Activated CD8-positive, alpha-beta memory T cell treated with anti-CD3 and anti-CD28 coated beads for 4 hours (primary cell): ENCODE measurements around the gene MSH2.
"Not testable (repeated sequence)": the region's sequence is repeated elsewhere in the genome, so short reads cannot be mapped to it uniquely, and the experiment has no call there.

ENCODE experiments used
- DNase-seq, 2 donors: peaks; one replicate each; pipeline ENCODE4 v3.0.0-alpha.2; 2020; ENCODE audit warnings: low read depth in 2 of 2

Gene MSH2

GRCh38 chr2:47402805-47403608 lies at the start of gene MSH2:
TSS of gene MSH2 (plus strand) at chr2:47403156. CDS start at chr2:47403192, 36 bp downstream.
- DNase-seq = peak; percentile 83 to 87

DNA sequence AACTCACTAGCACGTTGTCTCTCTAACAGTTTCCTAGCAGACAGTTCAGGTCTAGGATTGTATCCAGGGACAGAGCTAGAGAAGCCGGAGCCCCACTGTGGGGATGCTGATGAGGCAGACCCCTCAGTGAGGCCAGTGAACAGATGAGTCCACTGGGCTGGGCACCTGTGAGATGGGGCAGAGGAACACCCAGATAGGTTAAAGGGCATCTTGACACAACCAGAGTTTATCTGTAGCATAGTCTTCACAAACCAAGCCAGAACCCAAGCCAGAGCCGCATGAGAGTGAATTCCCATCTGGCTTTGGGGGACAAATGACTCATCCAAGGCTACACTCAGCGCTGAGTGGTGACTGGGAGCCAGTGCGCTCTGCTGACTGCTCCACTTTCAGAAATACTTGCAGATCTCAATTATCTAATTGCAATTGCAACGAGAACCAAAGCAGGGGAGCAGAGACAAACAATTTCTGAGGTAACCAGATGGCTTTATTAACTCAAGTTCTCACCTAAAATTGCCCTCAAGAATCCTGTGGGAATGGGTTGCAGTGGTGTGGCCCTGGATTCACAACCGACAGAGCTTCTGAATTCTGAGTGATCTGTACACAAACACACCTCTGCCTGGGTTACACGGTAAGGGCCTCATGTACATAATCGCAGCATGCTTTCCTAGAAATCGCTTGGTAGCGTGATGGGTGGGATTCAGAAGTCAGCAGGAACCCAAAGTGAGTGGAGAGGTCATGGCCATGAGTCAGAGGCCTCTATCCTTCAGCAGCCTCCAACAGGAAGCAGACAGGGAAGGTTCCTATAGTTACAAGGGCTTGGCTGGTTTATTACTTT lies 48.7 kb upstream of the MSH2 start:
- no peak for DNase-seq

DNA sequence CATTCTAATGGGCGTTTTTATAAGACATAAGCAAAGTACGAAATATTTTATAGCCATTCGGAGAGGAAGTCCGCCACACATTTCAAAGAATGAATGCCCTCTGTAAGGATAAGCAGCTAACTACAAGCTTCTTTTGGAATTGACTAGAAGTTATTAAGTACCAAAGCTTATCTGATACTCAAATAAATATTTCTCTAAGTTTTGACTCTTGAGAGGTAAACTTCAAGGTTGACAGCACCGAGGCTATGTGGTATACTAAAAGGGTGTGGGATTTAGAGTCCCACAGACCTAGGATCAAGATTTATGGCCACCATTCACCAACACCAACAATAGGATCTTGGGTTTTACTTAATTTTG lies 48.1 kb upstream of the MSH2 start:
- no peak for DNase-seq

GRCh38 chr2:47357483-47357882 lies 45.5 kb upstream of the MSH2 start:
- DNase-seq = no peak

DNA sequence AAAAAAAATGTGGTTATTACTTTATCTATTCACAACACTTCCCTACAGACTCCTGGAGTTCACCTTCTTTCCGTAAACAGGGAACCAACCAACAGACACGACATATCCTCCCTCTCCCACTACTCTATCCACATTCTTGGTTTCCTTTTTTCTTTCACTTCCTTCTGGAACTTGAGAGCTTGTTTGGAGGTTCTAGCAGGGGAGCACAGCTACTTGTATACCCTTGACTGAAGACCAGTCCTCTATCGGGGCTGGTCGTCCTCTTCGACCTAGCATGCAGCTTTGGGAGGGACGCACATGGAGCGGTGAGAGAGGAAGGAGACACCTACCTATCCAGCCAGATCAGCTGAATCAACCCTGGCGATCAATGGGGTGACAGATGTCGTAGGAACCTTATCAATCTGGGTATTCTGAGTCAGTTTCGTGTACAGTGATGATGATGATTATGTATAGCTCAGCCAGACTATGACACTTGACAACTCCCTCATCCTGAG lies 43.5 kb upstream of the MSH2 start:
- DNase-seq = no peak

- no peak for DNase-seq
Measured at GRCh38 chr2:47360283-47360682, 42.7 kb upstream of the MSH2 start.

DNA sequence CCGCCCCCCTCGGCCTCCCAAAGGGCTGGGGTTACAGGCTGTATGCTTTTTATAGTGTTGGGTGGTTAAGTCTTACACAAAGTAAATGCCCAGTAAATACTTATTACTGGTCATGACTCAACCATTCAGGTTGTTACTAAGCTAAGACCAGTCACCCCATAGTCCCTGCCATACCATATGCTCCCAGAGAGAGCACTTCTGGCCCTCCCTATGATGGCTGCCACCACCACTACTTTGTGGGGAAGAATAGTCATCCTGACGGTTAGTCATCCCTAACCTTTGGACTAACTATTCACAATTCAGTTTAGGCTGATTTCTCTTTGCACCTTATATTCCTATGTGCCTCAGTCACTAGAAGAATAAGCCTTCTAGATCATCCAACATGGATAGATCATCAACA lies 42.0 kb upstream of the MSH2 start:
- DNase-seq = no peak

DNA sequence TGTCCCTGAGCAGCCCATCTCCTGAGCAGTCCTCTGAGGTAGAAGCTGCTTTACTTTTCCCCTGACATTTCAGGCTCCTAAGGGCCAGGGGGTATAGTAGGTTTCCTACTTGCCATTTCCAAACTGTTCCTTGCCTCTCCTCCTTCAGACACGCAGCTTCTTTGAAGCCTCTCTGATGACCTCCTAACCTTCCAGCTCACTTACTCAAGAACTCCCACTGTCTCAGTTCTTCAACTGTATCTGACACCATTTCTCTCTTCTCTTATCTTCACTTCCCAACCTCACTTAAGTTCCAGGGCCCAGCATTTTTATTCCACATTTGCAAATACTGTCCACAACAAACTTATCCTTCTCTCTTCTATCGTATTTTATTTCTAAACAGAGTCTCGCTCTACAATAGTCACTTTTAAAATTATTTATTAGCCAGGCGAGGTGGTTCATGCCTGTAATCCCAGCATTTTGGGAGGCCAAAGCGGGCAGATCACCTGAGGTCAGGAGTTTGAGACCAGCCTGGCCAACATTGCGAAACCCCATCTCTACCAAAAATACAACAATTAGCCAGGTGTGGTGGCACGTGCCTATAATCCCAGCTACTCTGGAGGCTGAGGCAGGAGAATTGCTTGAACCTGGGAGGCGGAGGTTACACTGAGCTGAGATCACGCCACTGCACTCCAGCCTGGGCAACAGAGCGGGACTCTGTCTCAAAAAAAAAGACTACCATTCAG lies 41.3 kb upstream of the MSH2 start:
- not testable (repeated sequence) for DNase-seq

- DNase-seq = no peak
Measured at GRCh38 chr2:47373747-47374146, 29.2 kb upstream of the MSH2 start.

GRCh38 chr2:47375307-47375706 lies 27.6 kb upstream of the MSH2 start:
- no peak for DNase-seq

DNA sequence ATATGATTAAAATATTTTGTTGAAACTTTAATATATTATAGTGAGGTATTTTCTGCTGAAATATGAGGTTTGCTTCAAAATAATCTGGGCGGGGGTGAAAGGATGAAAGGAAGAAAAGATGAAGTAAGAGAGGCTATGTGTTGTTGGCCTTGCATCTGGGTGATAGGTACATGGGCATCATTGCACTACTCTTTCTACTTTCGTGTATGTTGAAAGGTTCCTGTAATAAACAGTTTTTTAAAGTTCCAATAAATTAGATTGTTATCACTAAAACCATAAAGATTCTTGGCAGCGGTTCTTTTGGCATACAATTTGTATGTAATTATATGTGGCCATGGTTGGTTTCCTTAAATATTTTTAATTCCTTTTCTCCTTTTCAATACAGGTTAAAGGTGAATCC lies 23.6 kb upstream of the MSH2 start:
- DNase-seq = no peak

- no peak for DNase-seq
Measured at GRCh38 chr2:47381408-47381807, 21.5 kb upstream of the MSH2 start.

DNA sequence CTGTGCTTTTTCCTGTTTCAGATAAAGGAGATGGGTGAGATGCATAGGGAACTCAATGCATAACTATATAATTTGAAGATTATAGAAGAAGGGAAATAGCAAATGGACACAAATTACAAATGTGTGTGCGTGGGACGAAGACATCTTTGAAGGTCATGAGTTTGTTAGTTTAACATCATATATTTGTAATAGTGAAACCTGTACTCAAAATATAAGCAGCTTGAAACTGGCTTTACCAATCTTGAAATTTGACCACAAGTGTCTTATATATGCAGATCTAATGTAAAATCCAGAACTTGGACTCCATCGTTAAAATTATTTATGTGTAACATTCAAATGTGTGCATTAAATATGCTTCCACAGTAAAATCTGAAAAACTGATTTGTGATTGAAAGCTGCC lies 16.4 kb upstream of the MSH2 start:
- DNase-seq = no peak

GRCh38 chr2:47388888-47389287 lies 14.1 kb upstream of the MSH2 start:
- DNase-seq = no peak

DNA sequence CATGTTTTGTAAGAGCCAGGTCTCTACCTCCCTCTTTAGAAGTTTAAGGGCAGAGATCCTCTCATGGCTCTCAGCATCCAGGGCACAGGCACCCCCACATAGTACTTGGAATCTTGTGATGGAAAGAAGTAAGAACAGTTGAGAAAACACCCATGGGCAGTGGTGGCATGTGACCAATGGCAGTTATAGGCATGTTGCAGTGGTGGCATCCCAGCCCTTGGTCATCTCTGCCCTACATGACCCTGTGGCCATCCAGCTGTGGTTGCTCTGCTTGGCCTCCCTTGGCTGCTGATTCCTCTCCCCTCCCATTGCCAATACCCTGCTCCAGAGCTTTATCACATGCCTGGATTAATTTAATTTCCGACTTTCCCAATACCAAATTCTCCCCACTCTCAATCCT lies 13.3 kb upstream of the MSH2 start:
- DNase-seq = no peak

DNA sequence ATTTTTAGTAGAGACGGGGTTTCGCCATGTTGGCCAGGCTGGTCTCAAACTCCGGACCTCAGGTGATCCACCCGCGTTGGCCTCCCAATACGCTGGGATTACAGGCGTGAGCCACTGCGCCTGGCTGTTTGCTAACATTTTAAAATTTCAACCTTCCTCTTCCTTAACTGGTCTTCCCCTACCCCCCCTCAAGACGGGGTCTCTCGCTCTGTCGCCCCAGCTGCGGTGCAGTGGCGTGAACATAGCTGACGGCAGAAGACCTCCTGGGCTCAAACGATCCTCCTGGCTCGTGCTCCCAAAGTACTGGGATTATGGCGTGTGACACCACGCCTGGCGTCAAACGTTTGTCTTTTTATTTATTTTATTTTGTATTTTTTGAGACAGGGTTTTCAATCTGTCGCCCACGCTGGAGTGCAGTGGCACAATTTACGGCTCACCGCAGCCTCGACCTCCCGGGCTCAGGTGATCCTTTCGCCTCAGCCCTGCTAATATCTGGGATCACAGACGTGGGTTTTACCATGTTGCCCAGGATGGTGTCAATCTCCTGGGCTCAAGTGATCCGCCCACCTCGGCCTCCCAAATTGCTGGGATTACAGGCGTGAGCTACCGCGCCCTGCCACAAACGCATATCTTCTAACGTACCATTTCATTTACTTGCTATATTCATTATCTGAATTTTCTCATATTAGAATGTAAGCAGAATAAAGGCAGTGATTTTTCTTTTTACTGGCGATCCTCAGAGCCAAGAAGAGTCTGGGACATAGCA lies 984 bp upstream of the MSH2 start:
- DNase-seq = no peak

DNA sequence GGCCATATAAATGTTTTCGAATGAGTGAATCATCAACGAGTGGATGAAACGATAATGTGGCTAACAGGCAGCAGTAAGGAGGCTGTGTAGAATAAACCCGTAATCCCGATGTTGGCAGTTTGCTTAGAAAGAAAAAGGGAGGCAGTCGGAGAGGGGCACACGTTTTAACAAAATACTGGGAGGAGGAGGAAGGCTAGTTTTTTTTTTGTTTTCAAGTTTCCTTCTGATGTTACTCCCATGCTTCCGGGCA lies 476 bp upstream of the MSH2 start:
- DNase-seq = no peak

GRCh38 chr2:47403609-47404193 lies 745 bp downstream of the MSH2 start:
- DNase-seq = no peak

DNA sequence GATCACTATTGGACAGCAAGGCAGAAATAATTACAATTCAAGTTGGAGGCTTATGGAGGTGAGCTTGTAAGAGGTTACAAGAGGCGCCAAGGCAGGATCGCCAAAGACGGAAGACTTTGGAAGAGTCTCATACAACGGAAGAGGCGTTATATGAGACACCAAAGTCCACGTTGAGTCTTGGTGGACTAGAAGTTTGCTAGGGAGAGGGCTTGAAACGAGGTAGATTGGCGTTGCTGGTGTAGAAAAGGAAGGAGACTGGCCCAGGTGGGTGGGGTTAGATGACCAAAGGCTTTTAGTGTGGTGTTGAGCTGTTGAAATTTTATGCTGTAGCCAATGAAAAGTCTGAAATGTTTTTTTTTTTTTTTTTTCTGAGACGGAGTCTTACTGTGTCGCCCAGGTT lies 1.4 kb downstream of the MSH2 start:
- no peak for DNase-seq

DNA sequence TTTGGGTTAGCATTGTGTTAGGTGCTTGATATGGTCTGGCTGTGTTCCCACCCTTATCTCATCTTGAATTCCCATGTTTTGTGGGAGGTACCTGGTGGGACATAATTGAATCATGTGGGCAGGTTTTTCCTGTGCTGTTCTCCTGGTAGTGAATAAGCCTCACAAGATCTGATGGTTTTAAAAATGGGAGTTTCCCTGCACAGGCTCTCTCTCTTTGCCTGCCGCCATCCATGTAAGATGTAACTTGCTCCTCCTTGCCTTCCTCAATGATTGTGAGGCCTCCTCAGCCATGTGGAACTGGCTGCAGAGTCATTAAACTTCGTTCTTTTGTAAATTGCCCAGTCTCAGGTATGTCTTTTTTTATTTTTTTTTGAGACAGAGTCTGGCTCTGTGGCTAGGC lies 2.8 kb downstream of the MSH2 start:
- no peak for DNase-seq

DNA sequence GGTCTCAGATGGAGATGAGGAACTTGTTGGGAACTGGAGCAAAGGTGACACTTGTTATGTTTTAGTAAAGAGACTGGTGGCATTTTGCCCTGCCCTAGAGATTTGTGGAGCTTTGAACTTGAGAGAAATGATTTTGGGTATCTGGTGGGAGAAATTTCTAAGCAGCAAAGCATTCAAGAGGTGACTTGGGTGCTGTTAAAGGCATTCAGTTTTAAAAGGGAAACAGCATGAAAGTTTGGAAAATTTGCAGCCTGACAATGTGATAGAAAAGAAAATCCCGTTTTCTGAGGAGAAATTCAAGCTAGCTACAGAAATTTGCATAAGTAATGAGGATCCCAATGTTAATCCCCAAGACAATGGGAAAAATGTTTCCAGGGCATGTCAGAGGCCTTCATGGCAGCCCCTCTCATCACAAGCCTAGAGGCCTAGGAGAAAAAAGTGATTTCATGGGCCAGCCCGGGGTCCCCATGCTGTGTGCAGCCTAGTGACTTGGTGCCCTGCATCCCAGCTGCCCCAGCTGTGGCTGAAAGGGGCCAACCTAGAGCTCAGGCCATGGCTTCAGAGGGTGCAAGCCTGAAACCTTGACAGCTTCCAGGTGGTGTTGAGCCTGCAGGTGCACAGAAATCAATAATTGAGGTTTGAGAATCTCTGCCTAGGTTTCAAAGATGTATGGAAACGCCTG lies 3.8 kb downstream of the MSH2 start:
- DNase-seq = not testable (repeated sequence)
